Body of pancreas (tissue), 4 donors: ENCODE data around the gene MED13L.

Experiments
- CTCF ChIP-seq, 7 experiments: fragments of 450-650 bp in 4 of 7; fragments of 200-600 bp in 3 of 7; sonication (generic) in 3 of 7; IDR thresholded peaks; one replicate each; pipeline ENCODE4 v1.5.1; 2016 to 2019; ENCODE audit warnings: antibody characterized with exemption in 7 of 7
- POLR2A ChIP-seq, 3 donors: fragments of 450-650 bp; IDR thresholded peaks; one replicate each; pipeline ENCODE4 v1.6.1; 2016; ENCODE audit warnings: antibody characterized with exemption in 3 of 3, mild to moderate bottlenecking in 2 of 3

- TF ChIP-seq CTCF (IDR thresholded peaks at IDR 0.05) = no peak
- TF ChIP-seq POLR2A (IDR thresholded peaks at IDR 0.05) = no peak
Observed at GRCh38 chr12:116159175-116159574, 118.3 kb downstream of the MED13L start.
